SK-N-MC (cell line): ENCODE measurements around the gene TTI1.

Source experiments
- DNase-seq: peaks from one replicate; pipeline ENCODE4 v3.0.0-alpha.2; 2011; ENCODE audit warnings: low read depth, low spot score
- H3K27ac ChIP-seq: fragments of 200-600 bp; sonication (generic); 2 replicates; pipeline ENCODE4 v1.5.1; 2016; ENCODE audit warnings: mixed run types
- H3K36me3 ChIP-seq: fragments of 200-600 bp; sonication (generic); 2 replicates; pipeline ENCODE4 v1.6.1; 2017; ENCODE audit warnings: antibody characterized with exemption, low read length, mixed read lengths; ENCODE audit not compliant: insufficient read depth
- H3K4me3 ChIP-seq: fragments of 200-600 bp; sonication (generic); 2 replicates; pipeline ENCODE4 v1.5.1; 2016
- H3K9ac ChIP-seq: fragments of 200-600 bp; sonication (generic); 2 replicates; pipeline ENCODE4 v1.8.0; 2017; ENCODE audit warnings: mixed run types, mixed read lengths; ENCODE audit not compliant: insufficient read length
- H3K9me3 ChIP-seq: fragments of 200-600 bp; sonication (generic); 2 replicates; pipeline ENCODE4 v1.6.1; 2017; ENCODE audit warnings: low read depth, mild to moderate bottlenecking, antibody characterized with exemption, low read length, moderate library complexity, mixed read lengths
- EZH2 ChIP-seq: fragments of 200-600 bp; sonication (generic); IDR thresholded peaks from one replicate; pipeline ENCODE4 v1.6.1; 2017; ENCODE audit warnings: antibody characterized with exemption
- FOXP2 ChIP-seq: optimal IDR thresholded peaks from 2 replicates; pipeline ENCODE3; 2011; ENCODE audit warnings: mild to moderate bottlenecking, moderate library complexity; ENCODE audit not compliant: insufficient read depth; ENCODE audit errors: extremely low read length, control extremely low read depth
- POLR2AphosphoS5 ChIP-seq: IDR thresholded peaks from 2 replicates; pipeline ENCODE4 v1.6.1; 2012; ENCODE audit warnings: mild to moderate bottlenecking, low read depth, low read length, borderline replicate concordance

Gene TTI1

DNA sequence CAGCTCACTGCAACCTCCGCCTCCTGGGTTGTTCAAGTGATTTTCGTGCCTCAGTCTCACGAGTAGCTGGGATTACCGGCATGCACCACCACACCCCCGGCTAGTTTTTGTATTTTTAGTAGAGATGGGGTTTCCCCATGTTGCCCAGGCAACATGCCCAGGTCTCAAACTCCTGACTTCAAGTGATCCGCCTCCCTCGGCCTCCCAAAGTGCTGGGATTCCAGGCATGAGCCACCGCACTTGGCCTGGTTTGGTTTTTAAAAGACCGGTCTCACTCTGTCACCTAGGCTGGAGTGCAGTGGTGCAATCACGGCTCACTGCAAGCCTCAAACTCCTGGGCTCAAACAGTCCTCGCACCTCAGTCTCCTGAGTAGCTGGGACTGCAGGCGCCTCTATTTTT, 90.2 kb downstream of the TTI1 start:
- DNase-seq = no peak
- H3K9me3 ChIP-seq = no peaks in the 10 kb centered on the region
- TF ChIP-seq POLR2AphosphoS5 = no peak
- TF ChIP-seq FOXP2 = no peak
- no peak for TF ChIP-seq EZH2
- no peak overlapping the region for H3K27ac ChIP-seq
- no peak overlapping the region for H3K9ac ChIP-seq
- no peaks in the 10 kb centered on the region for H3K36me3 ChIP-seq
- H3K4me3 ChIP-seq = no peak overlapping the region

DNA sequence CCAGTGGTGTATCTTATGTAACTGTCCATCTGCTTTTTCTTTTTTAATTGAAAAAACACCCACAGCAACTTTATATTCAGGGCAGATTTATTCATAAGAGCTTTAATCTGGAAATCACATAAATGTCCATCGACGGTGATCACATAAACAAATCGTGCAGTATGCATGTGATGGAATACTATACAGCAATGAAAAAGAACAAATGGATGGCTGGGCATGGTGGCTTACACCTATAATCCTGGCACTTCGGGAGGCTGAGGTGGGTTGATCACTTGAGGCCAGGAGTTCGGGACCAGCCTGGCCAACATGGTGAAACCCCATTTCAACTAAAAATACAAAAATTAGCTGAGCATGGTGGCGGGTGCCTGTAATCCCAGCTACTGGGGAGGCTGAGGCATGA, 91.3 kb downstream of the TTI1 start:
- no peak for TF ChIP-seq FOXP2
- no peak for TF ChIP-seq EZH2
- no peak for TF ChIP-seq POLR2AphosphoS5
- Histone ChIP-seq H3K27ac (no peak overlapping the region), H3K36me3 (no peaks in the 10 kb centered on the region), H3K9me3 (no peaks in the 10 kb centered on the region), H3K4me3 (no peak overlapping the region), H3K9ac (no peak overlapping the region)
- DNase-seq = no peak

DNA sequence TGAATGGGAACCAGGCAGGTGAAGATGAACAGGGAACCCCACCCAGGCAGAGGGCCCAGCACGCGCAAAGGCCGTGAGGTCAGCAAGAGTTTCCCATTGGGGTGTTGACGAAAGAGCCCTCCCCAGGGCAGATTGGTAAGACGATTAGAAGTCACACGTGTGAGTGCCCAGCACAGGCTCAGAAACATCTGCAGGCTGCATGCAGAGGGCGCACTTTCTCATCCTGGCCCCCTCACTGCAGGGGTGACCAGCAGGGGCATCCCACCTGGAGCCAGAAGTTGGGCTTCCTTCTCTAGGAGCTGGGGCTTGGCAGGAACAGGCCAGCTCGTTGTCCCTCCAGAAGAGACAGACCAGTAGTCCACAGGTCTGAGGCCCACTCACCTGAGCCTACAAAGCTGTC, 91.9 kb downstream of the TTI1 start:
- no peak overlapping the region for H3K27ac ChIP-seq
- DNase-seq = no peak
- H3K4me3 ChIP-seq = no peak overlapping the region
- H3K9me3 ChIP-seq = no peaks in the 10 kb centered on the region
- no peak overlapping the region for H3K9ac ChIP-seq
- H3K36me3 ChIP-seq = no peaks in the 10 kb centered on the region
- TF ChIP-seq EZH2 = no peak
- no peak for TF ChIP-seq POLR2AphosphoS5
- no peak for TF ChIP-seq FOXP2

DNA sequence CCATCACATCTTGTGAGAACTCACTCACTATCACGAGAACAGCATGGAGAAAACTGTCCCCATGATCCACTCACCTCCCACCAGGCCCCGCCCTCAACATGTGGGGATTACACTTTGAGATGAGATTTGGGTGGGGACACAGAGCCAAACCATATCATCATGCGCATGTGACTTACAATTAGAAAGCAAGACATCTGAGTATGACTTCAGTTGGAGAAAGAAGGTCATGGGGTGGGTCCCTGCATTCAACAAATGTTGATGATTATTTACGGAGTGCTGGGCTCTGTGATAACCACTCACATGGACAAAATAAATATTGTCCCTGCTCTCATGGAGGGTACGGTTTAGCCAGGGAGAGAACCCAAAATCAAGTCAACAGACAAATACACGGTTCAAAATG, 92.4 kb downstream of the TTI1 start:
- DNase-seq = no peak

DNA sequence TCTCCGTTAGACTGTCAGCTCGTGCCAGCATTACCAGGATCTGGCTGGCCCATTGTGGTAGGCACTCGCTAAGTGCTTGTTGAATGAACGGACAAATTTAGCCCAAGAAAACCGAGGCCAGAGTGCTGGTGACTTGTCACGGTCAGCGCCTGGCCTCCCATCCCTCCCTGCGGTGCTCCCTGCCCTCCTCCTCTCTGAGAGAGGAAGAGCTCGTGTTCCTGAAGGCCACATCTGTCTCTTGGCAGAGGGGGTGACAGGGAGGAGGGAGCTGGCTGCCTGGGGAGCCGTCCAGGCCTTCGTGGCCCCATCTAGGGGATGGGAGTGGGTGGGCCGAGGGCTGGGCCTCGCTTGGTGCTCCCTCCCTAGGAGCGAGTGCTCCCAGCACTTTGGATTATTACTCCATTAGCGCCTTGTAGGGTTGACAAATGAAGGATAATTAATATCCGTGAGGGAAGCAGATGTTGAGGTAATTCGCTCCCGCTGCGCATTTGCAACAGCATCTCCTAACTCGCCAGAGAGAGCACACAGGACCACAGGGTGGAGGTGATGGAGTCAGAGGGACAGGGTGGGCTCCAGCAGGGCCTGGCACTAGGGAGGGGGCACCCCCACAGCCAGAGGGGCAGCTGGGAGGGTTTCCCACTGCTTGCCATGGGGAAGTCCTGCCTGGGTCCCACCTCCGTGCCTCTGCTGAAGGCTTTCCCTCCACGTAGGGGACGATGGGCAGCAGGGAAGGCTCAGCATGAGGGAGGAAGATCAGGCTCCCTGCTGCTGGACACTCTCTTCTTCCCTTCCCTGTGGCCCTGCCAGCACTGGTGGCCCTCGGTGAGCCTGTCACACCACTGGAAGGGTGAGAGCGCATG, 93.3 kb downstream of the TTI1 start:
- Histone ChIP-seq H3K36me3 (no peaks in the 10 kb centered on the region), H3K4me3 (no peak overlapping the region), H3K9me3 (no peaks in the 10 kb centered on the region), H3K9ac (no peak overlapping the region), H3K27ac (no peak overlapping the region)
- DNase-seq = no peak
- TF ChIP-seq POLR2AphosphoS5 = no peak
- TF ChIP-seq EZH2 = no peak
- TF ChIP-seq FOXP2 = no peak

More for the DNA sequence above, 92.4 kb downstream of the TTI1 start:
- H3K9ac ChIP-seq = no peak overlapping the region
- no peaks in the 10 kb centered on the region for H3K9me3 ChIP-seq
- no peak for TF ChIP-seq EZH2
- no peak for TF ChIP-seq FOXP2
- H3K4me3 ChIP-seq = no peak overlapping the region
- no peak overlapping the region for H3K27ac ChIP-seq
- H3K36me3 ChIP-seq = no peaks in the 10 kb centered on the region

DNA sequence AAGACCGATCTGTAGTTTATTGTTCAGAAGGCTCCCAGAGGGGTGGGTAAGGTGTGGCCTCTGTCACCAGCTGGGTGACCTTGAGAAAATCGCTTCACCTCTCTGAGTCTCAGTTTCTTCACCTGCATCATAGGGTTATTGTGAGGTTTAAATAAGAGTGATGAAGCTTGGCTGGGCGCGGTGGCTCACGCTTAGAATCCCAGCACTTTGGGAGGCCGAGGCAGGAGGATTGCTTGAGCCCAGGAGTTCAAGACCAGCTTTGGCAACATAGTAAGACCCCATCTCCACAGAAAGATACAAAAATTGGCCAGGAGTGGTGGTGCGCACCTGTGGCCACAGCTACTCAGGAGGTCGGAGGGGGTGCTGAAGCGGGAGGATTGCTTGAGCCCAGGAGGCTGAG, 94.3 kb downstream of the TTI1 start:
- no peaks in the 10 kb centered on the region for H3K36me3 ChIP-seq
- H3K9ac ChIP-seq = no peak overlapping the region
- DNase-seq = no peak
- H3K27ac ChIP-seq = no peak overlapping the region
- TF ChIP-seq FOXP2 (no peak), POLR2AphosphoS5 (no peak), EZH2 (no peak)
- H3K4me3 ChIP-seq = no peak overlapping the region
- H3K9me3 ChIP-seq = no peaks in the 10 kb centered on the region

DNA sequence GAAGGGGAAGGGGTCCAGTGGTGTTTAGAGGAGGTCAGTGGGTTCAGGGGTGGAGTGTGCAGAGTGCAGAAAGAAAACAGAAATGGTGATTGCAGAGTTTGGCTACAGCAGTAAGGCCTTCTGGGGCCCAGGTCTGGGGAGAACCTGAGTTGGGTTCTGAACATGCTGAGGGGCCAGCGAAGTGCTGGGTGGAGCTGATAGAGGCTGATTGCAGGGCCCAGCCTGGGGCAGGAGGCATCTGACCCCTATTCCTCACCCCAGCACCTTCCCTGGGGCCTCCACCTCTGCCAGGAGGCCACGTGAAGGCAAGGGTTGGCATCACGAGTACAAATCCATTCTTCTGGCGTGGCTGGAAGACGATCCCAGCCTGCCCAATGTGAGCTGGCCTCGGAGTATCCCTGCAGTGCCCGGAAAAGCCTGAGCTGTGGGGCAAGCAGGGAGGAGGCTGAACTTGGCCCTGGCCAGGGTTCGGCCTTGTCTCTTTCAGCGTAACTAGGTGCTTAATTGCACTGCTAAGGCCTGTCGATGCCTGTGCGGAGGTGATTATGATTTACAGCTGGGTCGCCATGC, 95.0 kb downstream of the TTI1 start:
- TF ChIP-seq POLR2AphosphoS5 (no peak), FOXP2 (no peak), EZH2 (no peak)
- no peak overlapping the region for H3K9ac ChIP-seq

DNA sequence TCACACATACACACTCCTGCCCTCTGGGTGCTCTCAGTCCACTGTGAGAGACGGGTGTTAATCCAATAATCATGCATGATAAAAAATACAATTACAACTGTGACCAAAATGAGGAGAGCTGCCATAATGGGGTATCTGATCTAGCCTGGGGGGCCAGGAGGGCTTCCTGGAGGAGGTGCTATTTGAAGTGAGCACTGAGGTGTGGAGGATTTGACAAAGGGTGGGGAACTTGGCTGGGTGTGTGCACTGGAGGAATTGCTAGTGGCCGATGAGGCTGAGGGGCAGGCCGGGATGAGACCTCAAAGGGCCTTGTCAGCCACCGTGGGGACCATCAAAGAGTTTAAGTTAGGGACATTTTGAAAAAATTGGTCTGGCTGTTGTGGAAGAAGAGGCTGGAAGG, 95.6 kb downstream of the TTI1 start:
- Histone ChIP-seq H3K36me3 (no peaks in the 10 kb centered on the region), H3K9ac (no peak overlapping the region), H3K4me3 (no peak overlapping the region), H3K9me3 (no peaks in the 10 kb centered on the region), H3K27ac (no peak overlapping the region)
- DNase-seq = no peak
- TF ChIP-seq EZH2 (no peak), FOXP2 (no peak), POLR2AphosphoS5 (no peak)

More for the DNA sequence above, 95.0 kb downstream of the TTI1 start:
- DNase-seq = no peak
- Histone ChIP-seq H3K36me3 (no peaks in the 10 kb centered on the region), H3K27ac (no peak overlapping the region), H3K9me3 (no peaks in the 10 kb centered on the region), H3K4me3 (no peak overlapping the region)

DNA sequence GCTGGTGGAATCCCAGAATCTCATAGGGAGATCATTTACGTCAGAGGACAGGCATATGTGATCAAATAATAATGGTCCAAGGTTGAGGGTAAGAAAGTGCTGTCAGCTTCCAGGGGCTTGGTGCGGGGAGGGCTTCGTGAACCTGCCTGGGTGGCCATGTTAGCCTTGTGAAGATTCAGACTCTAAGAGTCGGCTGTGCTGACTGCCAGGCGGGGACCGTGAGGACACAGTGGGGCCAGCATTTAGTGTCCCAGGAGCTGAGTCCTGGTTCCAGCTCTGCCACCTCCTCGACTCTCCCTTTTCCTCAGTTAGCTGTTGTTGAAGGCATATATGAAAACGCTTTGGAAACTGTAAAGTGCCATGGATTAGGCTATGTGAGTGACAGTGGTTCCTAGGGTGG, 96.8 kb downstream of the TTI1 start:
- no peak overlapping the region for H3K9ac ChIP-seq
- no peak overlapping the region for H3K4me3 ChIP-seq
- TF ChIP-seq FOXP2 = no peak
- no peak for TF ChIP-seq EZH2
- no peak for TF ChIP-seq POLR2AphosphoS5
- H3K27ac ChIP-seq = no peak overlapping the region
- no peaks in the 10 kb centered on the region for H3K9me3 ChIP-seq
- no peaks in the 10 kb centered on the region for H3K36me3 ChIP-seq
- DNase-seq = no peak
